Keratinocyte (primary cell): Measurements from ENCODE around the gene FBRSL1. TPM values are rescaled to one million over a fixed set of nuclear protein-coding genes. Genes with fewer than 3 reads are reported as not detected.

Source experiments
- DNase-seq: peaks from one replicate; pipeline ENCODE4 v3.0.0-alpha.2; 2011; ENCODE audit warnings: low read depth, missing footprints, low spot score
- FAIRE-seq: peaks from 2 replicates; lab custom pipeline; 2011; peaks lifted over from hg19 to GRCh38; lab: Jason Lieb, UNC
- H2AFZ ChIP-seq: 2 replicates; pipeline ENCODE4 v1.6.0; 2012; ENCODE audit warnings: low read length, control low read depth, inconsistent platforms; ENCODE audit not compliant: control insufficient read depth
- H3K27ac ChIP-seq: 2 replicates; pipeline ENCODE4 v1.5.1; 2011; ENCODE audit warnings: low read length; ENCODE audit not compliant: control insufficient read depth, insufficient read depth
- H3K27me3 ChIP-seq: 3 replicates; pipeline ENCODE4 v1.6.0; 2011; ENCODE audit warnings: low read length; ENCODE audit not compliant: control insufficient read depth, insufficient read depth; ENCODE audit errors: extremely low read depth
- H3K36me3 ChIP-seq, 2 experiments: 2 replicates in 1 of 2; 3 replicates in 1 of 2; pipeline ENCODE4 v1.5.1; 2011; ENCODE audit warnings: low read length in 2 of 2, mild to moderate bottlenecking in 1 of 2; ENCODE audit not compliant: control insufficient read depth in 2 of 2, insufficient read depth in 2 of 2; ENCODE audit errors: extremely low read depth in 1 of 2
- H3K4me1 ChIP-seq: 3 replicates; pipeline ENCODE4 v1.5.1; 2011; ENCODE audit warnings: low read length; ENCODE audit not compliant: control insufficient read depth, insufficient read depth; ENCODE audit errors: extremely low read depth
- H3K4me2 ChIP-seq: 3 replicates; pipeline ENCODE4 v1.6.0; 2011; ENCODE audit warnings: low read depth, low read length; ENCODE audit not compliant: control insufficient read depth, insufficient read depth; ENCODE audit errors: extremely low read depth
- H3K4me3 ChIP-seq, 3 experiments: fragments of 200-600 bp in 1 of 3; sonication (generic) in 1 of 3; 2 replicates in 2 of 3; 3 replicates in 1 of 3; pipeline ENCODE4 v1.5.1; 2011 to 2016; ENCODE audit warnings: low read length in 3 of 3, mild to moderate bottlenecking in 3 of 3, control low read depth in 2 of 3, inconsistent platforms in 1 of 3, low read depth in 1 of 3, mixed read lengths in 1 of 3, mixed run types in 1 of 3, moderate library complexity in 1 of 3; ENCODE audit not compliant: control insufficient read depth in 2 of 3, insufficient read depth in 2 of 3; ENCODE audit errors: extremely low read depth in 1 of 3
- H3K79me2 ChIP-seq: 2 replicates; pipeline ENCODE4 v1.6.0; 2012; ENCODE audit warnings: low read length; ENCODE audit not compliant: control insufficient read depth, insufficient read depth
- H3K9ac ChIP-seq: 3 replicates; pipeline ENCODE4 v1.6.0; 2011; ENCODE audit warnings: low read length; ENCODE audit not compliant: control insufficient read depth, insufficient read depth; ENCODE audit errors: extremely low read depth
- H3K9me1 ChIP-seq: 3 replicates; pipeline ENCODE4 v1.6.0; 2011; ENCODE audit warnings: low read length; ENCODE audit not compliant: control insufficient read depth, insufficient read depth; ENCODE audit errors: extremely low read depth
- H3K9me3 ChIP-seq: 2 replicates; pipeline ENCODE4 v1.5.1; 2012; ENCODE audit warnings: low read depth, low read length; ENCODE audit not compliant: control insufficient read depth
- H4K20me1 ChIP-seq: 3 replicates; pipeline ENCODE4 v1.6.0; 2011; ENCODE audit warnings: low read length; ENCODE audit not compliant: control insufficient read depth, insufficient read depth; ENCODE audit errors: extremely low read depth
- EZH2 ChIP-seq: IDR thresholded peaks from one replicate; pipeline ENCODE4 v1.6.1; 2012; ENCODE audit warnings: inconsistent platforms, mild to moderate bottlenecking, low read length, moderate library complexity
- dilution Hi-C: fragments of 300-500 bp; cut with MboI; formaldehyde crosslinking; loops from one replicate; pipeline ENCODE4 v1.7.0; 2020; ENCODE audit warnings: low sequenced_read_pairs; ENCODE audit not compliant: extremely low pct_ligation_motif_present
- polyA plus RNA-seq, 5 experiments: library from polyadenylated mRNA; depleted of rRNA in 3 of 5; stranded (reverse) in 3 of 5; stranded (forward) in 1 of 5; unstranded in 1 of 5; fragments of >200 nt; gene quantifications; 1 replicate in 1 of 5; 2 replicates in 3 of 5; 3 replicates in 1 of 5; pipeline versions ENCODE4 v1.2.1 to v1.2.3, GENCODE V29; 2011 to 2012; ENCODE audit warnings: missing spikeins in 2 of 5, low read depth in 1 of 5, low replicate concordance in 1 of 5
- TF ChIP-seq, protein P1 (sequence below), 3 experiments: IDR thresholded peaks in 1 of 3; conservative IDR thresholded peaks in 1 of 3; optimal IDR thresholded peaks in 1 of 3; 2 replicates in 2 of 3; 3 replicates in 1 of 3; pipeline versions ENCODE3 to v1.5.1; 2011; ENCODE audit warnings: low read length in 3 of 3, mild to moderate bottlenecking in 3 of 3, moderate library complexity in 2 of 3, control low read depth in 1 of 3, inconsistent platforms in 1 of 3; ENCODE audit not compliant: insufficient read depth in 2 of 3; ENCODE audit errors: extremely low read depth in 1 of 3

The FBRSL1 gene
- polyA plus RNA-seq, 1 donor (not counting 4 experiments of a cell fraction or from before 2014, with no cell fraction given), result 0.89 TPM

DNA sequence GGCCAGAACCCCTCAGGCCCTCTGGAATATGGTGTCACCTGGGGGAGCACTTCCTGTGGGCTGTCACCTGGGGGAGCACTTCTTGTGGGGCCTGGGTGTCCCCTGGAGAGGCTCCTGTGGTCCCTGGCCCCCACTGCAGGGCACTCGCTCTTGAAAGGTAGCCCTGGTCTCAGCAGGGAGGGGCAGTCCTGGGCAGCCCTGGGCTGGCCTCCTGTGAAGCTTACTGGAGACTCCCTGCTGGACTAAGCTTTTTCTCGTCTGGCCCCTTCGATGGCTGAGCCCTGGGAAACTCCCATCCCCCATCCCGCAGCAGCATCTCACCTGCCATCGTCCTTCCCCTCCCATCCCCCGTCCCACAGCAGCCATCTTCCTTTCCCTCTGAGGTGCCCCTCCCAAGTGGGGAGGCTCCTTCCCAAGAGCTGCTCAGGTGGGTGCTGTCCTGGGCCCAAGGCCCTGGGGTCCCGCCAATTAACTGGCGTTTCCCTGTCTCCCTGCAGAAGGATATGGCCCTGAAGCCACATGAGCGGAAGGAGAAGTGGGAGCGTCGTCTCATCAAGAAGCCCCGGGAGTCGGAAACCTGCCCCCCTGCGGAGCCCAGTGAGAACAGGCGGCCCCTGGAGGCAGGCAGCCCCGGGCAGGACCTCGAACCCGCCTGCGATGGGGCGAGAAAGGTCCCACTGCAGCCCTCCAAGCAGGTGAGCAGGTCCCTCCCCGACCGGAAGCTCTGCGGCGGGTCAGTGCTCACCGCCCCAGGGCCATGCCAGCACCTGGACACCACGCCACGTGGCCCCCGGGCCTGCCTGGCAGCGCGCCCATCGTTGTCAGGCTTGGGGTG lies 17.9 kb downstream of the FBRSL1 start:
- Histone ChIP-seq H3K9me1 (peaks cover 3% of the 10 kb centered on the region), H3K4me3 (no peak overlapping the region), H3K9me3 (no peaks in the 10 kb centered on the region), H3K4me2 (no peak overlapping the region), H4K20me1 (peaks cover 21% of the 10 kb centered on the region), H3K79me2 (peaks cover 26% of the 10 kb centered on the region), H3K36me3 (peaks cover 0 to 2% of the 10 kb centered on the region in 2 experiments), H3K9ac (no peak overlapping the region), H3K27me3 (no peaks in the 10 kb centered on the region), H3K27ac (no peak overlapping the region), H3K4me1 (peaks cover 6% of the 10 kb centered on the region), H2AFZ (no peak overlapping the region)
- no peak for TF ChIP-seq EZH2
- TF ChIP-seq, protein P1, sequence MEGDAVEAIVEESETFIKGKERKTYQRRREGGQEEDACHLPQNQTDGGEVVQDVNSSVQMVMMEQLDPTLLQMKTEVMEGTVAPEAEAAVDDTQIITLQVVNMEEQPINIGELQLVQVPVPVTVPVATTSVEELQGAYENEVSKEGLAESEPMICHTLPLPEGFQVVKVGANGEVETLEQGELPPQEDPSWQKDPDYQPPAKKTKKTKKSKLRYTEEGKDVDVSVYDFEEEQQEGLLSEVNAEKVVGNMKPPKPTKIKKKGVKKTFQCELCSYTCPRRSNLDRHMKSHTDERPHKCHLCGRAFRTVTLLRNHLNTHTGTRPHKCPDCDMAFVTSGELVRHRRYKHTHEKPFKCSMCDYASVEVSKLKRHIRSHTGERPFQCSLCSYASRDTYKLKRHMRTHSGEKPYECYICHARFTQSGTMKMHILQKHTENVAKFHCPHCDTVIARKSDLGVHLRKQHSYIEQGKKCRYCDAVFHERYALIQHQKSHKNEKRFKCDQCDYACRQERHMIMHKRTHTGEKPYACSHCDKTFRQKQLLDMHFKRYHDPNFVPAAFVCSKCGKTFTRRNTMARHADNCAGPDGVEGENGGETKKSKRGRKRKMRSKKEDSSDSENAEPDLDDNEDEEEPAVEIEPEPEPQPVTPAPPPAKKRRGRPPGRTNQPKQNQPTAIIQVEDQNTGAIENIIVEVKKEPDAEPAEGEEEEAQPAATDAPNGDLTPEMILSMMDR (optimal IDR thresholded peaks at IDR 0.05 in 1 of 3, IDR thresholded peaks at IDR 0.05 in 1 of 3, conservative IDR thresholded peaks at IDR 0.05 in 1 of 3; ENCODE audit: extremely low read depth in 1 of 3, insufficient read depth in 2 of 3, low read length in 3 of 3), result peak in 1 of 3 experiments; percentile 16
- dilution Hi-C loops, result no loop called here
- DNase-seq (no peak), FAIRE-seq (no peak)

DNA sequence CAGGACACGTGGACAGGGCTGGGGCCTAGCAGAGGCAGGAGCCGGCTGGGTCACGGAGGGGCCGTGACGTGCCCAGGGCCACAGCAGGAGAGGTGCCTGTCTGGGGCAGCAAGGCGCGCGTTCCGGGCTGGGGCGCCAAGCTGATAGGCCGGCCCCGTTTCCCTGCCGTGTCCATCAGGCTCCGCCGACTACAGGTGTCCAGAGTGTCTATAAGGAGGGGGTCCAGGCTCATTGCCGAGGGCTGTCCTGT lies 18.5 kb downstream of the FBRSL1 start:
- Histone ChIP-seq H2AFZ (no peak overlapping the region), H4K20me1 (peaks cover 17% of the 10 kb centered on the region), H3K36me3 (peaks cover 0 to 2% of the 10 kb centered on the region in 2 experiments), H3K27ac (no peak overlapping the region), H3K4me3 (no peak overlapping the region), H3K9me1 (peaks cover 3% of the 10 kb centered on the region), H3K9ac (no peak overlapping the region), H3K27me3 (no peaks in the 10 kb centered on the region), H3K4me2 (no peak overlapping the region), H3K79me2 (peaks cover 22% of the 10 kb centered on the region), H3K4me1 (peaks cover 12% of the 10 kb centered on the region), H3K9me3 (no peaks in the 10 kb centered on the region)
- FAIRE-seq (no peak), DNase-seq (no peak)
- no peak for TF ChIP-seq EZH2
- TF ChIP-seq, protein P1 (optimal IDR thresholded peaks at IDR 0.05 in 1 of 3, IDR thresholded peaks at IDR 0.05 in 1 of 3, conservative IDR thresholded peaks at IDR 0.05 in 1 of 3; ENCODE audit: extremely low read depth in 1 of 3, insufficient read depth in 2 of 3, low read length in 3 of 3), result no peak
- dilution Hi-C loops, result no loop called here
